ENCODE measurements around the gene TJP3. TPM values are rescaled to one million over a fixed set of nuclear protein-coding genes. Genes with fewer than 3 reads are reported as not detected.

TJP3 gene
- total RNA-seq, 1 donor from 2014 or later: 3.1 TPM

DNA sequence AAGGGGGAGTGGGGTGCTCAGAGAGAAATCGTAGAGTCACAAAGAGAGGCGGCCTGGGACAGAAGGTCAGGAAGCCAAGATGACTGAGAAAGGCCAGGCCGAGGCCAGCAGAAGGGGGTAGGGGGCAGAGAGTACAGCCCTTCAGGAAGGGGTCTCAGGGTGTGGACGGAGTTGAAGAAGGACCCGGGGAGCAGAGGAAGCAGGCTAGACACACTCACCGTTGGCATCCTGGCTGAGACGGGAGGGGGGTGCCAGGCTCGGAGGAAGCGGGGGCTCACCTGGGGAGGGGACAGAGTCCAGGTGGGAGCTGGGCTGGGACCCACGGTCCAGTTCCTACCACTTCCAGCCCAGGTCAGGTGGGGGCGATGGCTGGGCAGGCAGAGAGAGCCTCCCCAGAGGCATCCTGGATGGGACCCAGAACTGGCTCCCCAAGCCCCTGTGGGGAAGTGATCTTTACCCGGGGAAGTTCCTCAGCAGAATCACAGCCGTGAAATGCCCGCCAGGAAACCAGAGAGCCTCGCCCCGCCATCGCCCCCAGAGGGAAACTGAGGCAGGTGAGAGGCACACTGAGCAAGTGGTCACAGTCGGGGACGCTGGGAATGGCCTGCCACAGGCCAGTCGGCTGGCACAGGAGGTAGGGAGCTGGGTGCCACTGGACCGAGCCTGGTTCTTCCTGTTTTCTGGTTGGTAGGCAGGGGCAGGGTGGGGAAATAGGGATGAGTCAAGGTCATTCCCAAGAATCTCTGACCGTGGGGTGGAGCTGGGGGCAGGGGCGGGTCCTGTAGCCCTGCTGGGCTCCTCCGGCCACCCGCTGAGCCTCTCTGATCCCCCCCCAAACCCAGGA, 76.6 kb downstream of the TJP3 start:
- peaks cover 13% of the 10 kb centered on the region for H3K36me3 Mint-ChIP-seq (ENCODE audit: unreplicated experiment)
- H3K9me3 Mint-ChIP-seq (ENCODE audit: unreplicated experiment): peaks cover 11% of the 10 kb centered on the region
- H3K4me1 Mint-ChIP-seq (ENCODE audit: low read depth, unreplicated experiment): no peaks in the 10 kb centered on the region
- no peak for DNase-seq
- no peak overlapping the region for H3K27ac Mint-ChIP-seq (ENCODE audit: unreplicated experiment)
- no peak overlapping the region for H3K4me3 Mint-ChIP-seq (ENCODE audit: unreplicated experiment)
- peaks cover 18% of the 10 kb centered on the region for H3K27me3 Mint-ChIP-seq (ENCODE audit: unreplicated experiment)
- TF ChIP-seq, protein P1, sequence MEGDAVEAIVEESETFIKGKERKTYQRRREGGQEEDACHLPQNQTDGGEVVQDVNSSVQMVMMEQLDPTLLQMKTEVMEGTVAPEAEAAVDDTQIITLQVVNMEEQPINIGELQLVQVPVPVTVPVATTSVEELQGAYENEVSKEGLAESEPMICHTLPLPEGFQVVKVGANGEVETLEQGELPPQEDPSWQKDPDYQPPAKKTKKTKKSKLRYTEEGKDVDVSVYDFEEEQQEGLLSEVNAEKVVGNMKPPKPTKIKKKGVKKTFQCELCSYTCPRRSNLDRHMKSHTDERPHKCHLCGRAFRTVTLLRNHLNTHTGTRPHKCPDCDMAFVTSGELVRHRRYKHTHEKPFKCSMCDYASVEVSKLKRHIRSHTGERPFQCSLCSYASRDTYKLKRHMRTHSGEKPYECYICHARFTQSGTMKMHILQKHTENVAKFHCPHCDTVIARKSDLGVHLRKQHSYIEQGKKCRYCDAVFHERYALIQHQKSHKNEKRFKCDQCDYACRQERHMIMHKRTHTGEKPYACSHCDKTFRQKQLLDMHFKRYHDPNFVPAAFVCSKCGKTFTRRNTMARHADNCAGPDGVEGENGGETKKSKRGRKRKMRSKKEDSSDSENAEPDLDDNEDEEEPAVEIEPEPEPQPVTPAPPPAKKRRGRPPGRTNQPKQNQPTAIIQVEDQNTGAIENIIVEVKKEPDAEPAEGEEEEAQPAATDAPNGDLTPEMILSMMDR (IDR thresholded peaks at IDR 0.05; ENCODE audit: partially characterized antibody, unreplicated experiment): no peak

DNA sequence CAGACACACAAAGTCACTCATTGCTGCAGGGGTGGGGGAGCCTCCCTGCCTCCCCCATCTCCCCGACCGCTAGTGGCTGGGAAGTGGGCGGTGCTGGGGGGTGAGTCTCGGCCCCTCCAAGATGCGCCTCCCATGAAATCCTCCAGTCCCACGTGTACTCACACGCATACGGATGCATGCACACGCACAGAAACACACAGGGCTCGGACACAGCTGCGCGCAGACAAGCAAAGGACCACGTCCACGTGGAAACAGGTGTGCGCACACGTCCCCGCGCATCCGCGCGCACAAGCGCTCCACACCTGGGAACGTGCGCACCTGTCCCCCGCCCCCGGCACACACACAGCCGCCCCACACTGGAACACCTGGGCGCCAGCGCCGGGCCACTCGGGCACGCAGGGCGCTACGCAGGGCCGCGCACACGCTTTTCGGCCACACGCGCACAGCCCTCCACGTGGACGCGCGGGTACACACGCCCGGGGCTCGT, 77.3 kb downstream of the TJP3 start:
- TF ChIP-seq, protein P1 (IDR thresholded peaks at IDR 0.05; ENCODE audit: partially characterized antibody, unreplicated experiment): no peak
- peaks cover 21% of the 10 kb centered on the region for H3K27me3 Mint-ChIP-seq (ENCODE audit: unreplicated experiment)

DNA sequence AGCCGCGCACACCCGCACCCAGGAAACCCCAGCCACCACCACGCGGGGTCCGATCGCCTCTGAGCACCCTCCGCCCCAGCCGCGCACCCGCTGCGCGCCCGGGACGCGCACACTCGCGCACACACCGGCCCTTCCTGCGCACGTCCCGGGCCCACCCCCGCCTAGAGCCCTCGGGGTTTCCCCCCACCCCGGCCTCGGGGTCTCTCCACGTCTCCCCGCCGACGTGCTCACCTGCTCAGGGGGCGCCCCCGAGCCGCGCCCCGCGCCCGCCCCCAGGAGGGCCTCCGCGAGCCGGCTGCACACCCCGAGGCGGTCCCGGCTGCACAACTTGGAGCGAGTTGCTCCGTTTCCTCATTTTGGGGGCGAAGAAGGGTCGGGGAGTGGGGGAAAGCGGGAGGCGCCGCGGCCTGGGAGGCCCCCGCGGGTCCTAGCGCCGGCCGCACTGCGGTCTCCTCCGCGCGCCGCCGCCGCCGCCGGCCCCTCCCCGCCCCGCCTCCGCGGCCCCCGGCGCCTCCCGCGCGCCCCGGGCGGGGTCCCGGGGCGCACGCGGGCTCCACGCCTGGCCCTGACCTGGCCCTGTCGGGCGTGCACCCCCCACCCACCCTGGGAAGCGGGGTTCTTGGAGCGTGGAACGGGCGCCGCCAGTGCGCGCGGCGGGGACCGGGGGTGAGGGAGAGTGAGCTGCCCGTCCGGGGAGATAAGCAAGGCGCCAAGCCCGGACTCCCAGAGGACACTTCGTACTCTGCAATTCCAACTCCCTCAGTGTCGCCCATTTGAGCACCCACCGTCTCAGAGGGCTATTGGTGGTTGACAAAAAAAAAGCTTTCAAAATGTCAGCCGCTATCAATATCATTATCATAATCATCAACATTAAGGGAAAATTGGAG, 78.0 kb downstream of the TJP3 start, which contains the start of gene MATK:
Gene MATK (minus strand): TSS at position 444 of the 887 bp plus-strand sequence. CDS start 1,246 bp downstream, outside the sequence.
- peak within 1 kb of the TSS; percentile 73 for H3K4me3 Mint-ChIP-seq (ENCODE audit: unreplicated experiment)
- H3K4me1 Mint-ChIP-seq (ENCODE audit: low read depth, unreplicated experiment): no peaks in the 10 kb centered on the region
- peaks cover 8% of the 10 kb centered on the region for H3K9me3 Mint-ChIP-seq (ENCODE audit: unreplicated experiment)
- no peak within 1 kb of the TSS for H3K27ac Mint-ChIP-seq (ENCODE audit: unreplicated experiment)
- TF ChIP-seq, protein P1 (IDR thresholded peaks at IDR 0.05; ENCODE audit: partially characterized antibody, unreplicated experiment): no peak
- peaks cover 19% of the 10 kb centered on the region for H3K27me3 Mint-ChIP-seq (ENCODE audit: unreplicated experiment)
- no peak for DNase-seq
- peaks cover 20% of the 10 kb centered on the region for H3K36me3 Mint-ChIP-seq (ENCODE audit: unreplicated experiment)

More for the DNA sequence above, 77.3 kb downstream of the TJP3 start:
- Mint-ChIP-seq H3K36me3 (ENCODE audit: unreplicated experiment) (peaks cover 15% of the 10 kb centered on the region), H3K4me1 (ENCODE audit: low read depth, unreplicated experiment) (no peaks in the 10 kb centered on the region), H3K9me3 (ENCODE audit: unreplicated experiment) (peaks cover 12% of the 10 kb centered on the region), H3K27ac (ENCODE audit: unreplicated experiment) (no peak overlapping the region), H3K4me3 (ENCODE audit: unreplicated experiment) (peak overlapping the region; percentile 55)
- no peak for DNase-seq

DNA sequence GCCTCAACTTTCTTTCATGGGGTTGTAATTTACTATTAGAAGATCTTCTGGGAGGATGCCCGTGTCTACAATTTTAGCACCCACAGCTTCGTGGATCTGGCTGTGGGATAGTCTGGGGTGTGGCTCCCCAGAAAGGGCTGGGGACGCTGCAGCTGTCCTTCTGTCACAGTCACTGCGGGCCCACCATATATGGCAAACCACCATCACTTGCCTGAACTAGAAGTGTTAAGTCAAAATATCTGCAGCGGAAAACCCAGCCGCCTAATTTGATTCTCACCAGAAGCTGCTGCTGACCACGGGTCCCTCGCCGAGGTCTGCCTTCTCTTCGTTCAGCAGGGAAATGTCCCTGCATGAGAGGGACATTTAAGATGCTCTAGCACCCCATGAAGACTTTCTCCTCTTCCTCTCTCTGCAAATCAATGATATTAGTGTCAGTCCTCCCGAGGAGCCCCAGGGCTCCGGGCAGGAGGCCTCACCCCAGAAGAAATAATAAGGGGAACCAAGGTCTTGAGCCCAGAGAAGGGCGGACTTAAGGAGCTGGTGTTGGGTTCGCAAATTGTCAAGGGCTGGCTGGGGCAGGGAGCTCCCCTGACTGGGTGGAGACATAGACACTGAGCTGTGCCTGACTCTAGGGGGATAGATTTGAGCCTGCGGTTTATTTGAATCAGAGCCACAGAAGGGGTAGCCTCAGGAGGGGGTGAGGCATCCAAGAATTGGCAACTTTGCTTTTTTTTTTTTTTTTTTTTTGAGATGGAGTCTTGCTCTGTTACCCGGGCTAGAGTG, 81.0 kb downstream of the TJP3 start:
- no peak for DNase-seq
- H3K9me3 Mint-ChIP-seq (ENCODE audit: unreplicated experiment): peaks cover 5% of the 10 kb centered on the region
- H3K4me3 Mint-ChIP-seq (ENCODE audit: unreplicated experiment): no peak overlapping the region
- TF ChIP-seq, protein P1 (IDR thresholded peaks at IDR 0.05; ENCODE audit: partially characterized antibody, unreplicated experiment): no peak
- peaks cover 16% of the 10 kb centered on the region for H3K27me3 Mint-ChIP-seq (ENCODE audit: unreplicated experiment)
- no peaks in the 10 kb centered on the region for H3K4me1 Mint-ChIP-seq (ENCODE audit: low read depth, unreplicated experiment)
- H3K36me3 Mint-ChIP-seq (ENCODE audit: unreplicated experiment): peaks cover 15% of the 10 kb centered on the region
- no peak overlapping the region for H3K27ac Mint-ChIP-seq (ENCODE audit: unreplicated experiment)

Data from glutamatergic neuron (in vitro differentiated cells).